Trophoblast cell (in vitro differentiated cells and primary cell): ENCODE data around the gene LHFPL2.
A peak's percentile ranks its signal among the peaks of the same experiment; 100 is the strongest.

ENCODE experiments used
- DNase-seq, 2 donors: peaks; one replicate each; pipeline ENCODE4 v3.0.0-alpha.2; 2016
- H2AFZ ChIP-seq: 2 replicates; pipeline ENCODE4 v1.6.1; 2013; ENCODE audit warnings: low read length, moderate library complexity, mild to moderate bottlenecking; ENCODE audit not compliant: insufficient read depth, poor library complexity
- H2AK5ac ChIP-seq: 2 replicates; pipeline ENCODE4 v1.6.1; 2013; ENCODE audit warnings: mild to moderate bottlenecking, low read length
- H2BK120ac ChIP-seq: 2 replicates; pipeline ENCODE4 v1.6.1; 2013; ENCODE audit warnings: low read length, mild to moderate bottlenecking, moderate library complexity; ENCODE audit not compliant: insufficient read depth, poor library complexity
- H2BK12ac ChIP-seq: 2 replicates; pipeline ENCODE4 v1.6.1; 2013; ENCODE audit warnings: mild to moderate bottlenecking, low read length, moderate library complexity
- H2BK5ac ChIP-seq: 2 replicates; pipeline ENCODE4 v1.6.1; 2013; ENCODE audit warnings: low read length, low read depth, moderate library complexity, mild to moderate bottlenecking; ENCODE audit not compliant: poor library complexity
- H3K14ac ChIP-seq: 2 replicates; pipeline ENCODE4 v1.6.1; 2013; ENCODE audit warnings: mild to moderate bottlenecking, low read length
- H3K18ac ChIP-seq: 2 replicates; pipeline ENCODE4 v1.6.1; 2013; ENCODE audit warnings: mild to moderate bottlenecking, low read length
- H3K23ac ChIP-seq: 2 replicates; pipeline ENCODE4 v1.6.1; 2013; ENCODE audit warnings: low read length
- H3K27ac ChIP-seq: 2 replicates; pipeline ENCODE4 v1.5.1; 2013; ENCODE audit warnings: low read depth, mild to moderate bottlenecking, inconsistent platforms, low read length, moderate library complexity
- H3K27me3 ChIP-seq: 2 replicates; pipeline ENCODE4 v1.6.1; 2013; ENCODE audit warnings: inconsistent platforms, mild to moderate bottlenecking, low read length, moderate library complexity; ENCODE audit not compliant: insufficient read depth
- H3K36me3 ChIP-seq, 2 experiments: 1 replicate in 1 of 2; 2 replicates in 1 of 2; pipeline ENCODE4 v1.6.1; 2013; ENCODE audit warnings: low read length in 2 of 2, mild to moderate bottlenecking in 2 of 2, moderate library complexity in 1 of 2; ENCODE audit not compliant: insufficient read depth in 2 of 2, control insufficient read depth in 1 of 2
- H3K4ac ChIP-seq: 2 replicates; pipeline ENCODE4 v1.6.1; 2013; ENCODE audit warnings: low read depth, mild to moderate bottlenecking, low read length, moderate library complexity
- H3K4me1 ChIP-seq, 2 experiments: 1 replicate in 1 of 2; 2 replicates in 1 of 2; pipeline ENCODE4 v1.6.1; 2013; ENCODE audit warnings: low read length in 2 of 2, mild to moderate bottlenecking in 2 of 2, moderate library complexity in 1 of 2; ENCODE audit not compliant: insufficient read depth in 2 of 2, control insufficient read depth in 1 of 2
- H3K4me2 ChIP-seq: 2 replicates; pipeline ENCODE4 v1.6.1; 2013; ENCODE audit warnings: inconsistent platforms, mild to moderate bottlenecking, low read length, moderate library complexity
- H3K4me3 ChIP-seq: 2 replicates; pipeline ENCODE4 v1.5.1; 2013; ENCODE audit warnings: mild to moderate bottlenecking, low read depth, low read length, inconsistent platforms
- H3K79me1 ChIP-seq: one replicate; pipeline ENCODE4 v1.6.1; 2013; ENCODE audit warnings: low read length
- H3K79me2 ChIP-seq: 2 replicates; pipeline ENCODE4 v1.6.1; 2013; ENCODE audit warnings: low read length, mild to moderate bottlenecking; ENCODE audit not compliant: control insufficient read depth, insufficient read depth, poor library complexity
- H3K9ac ChIP-seq: 2 replicates; pipeline ENCODE4 v1.6.1; 2013; ENCODE audit warnings: mild to moderate bottlenecking, low read length
- H3K9me3 ChIP-seq: 2 replicates; pipeline ENCODE4 v1.6.1; 2013; ENCODE audit warnings: low read depth, mild to moderate bottlenecking, control low read depth, inconsistent platforms, low read length; ENCODE audit not compliant: insufficient read depth
- H4K12ac ChIP-seq: 2 replicates; pipeline ENCODE4 v1.6.1; 2013; ENCODE audit warnings: low read depth, mild to moderate bottlenecking, low read length, moderate library complexity
- H4K8ac ChIP-seq: 2 replicates; pipeline ENCODE4 v1.6.1; 2013; ENCODE audit warnings: low read depth, mild to moderate bottlenecking, low read length, moderate library complexity
- H4K91ac ChIP-seq: one replicate; pipeline ENCODE4 v1.6.1; 2013; ENCODE audit warnings: low read depth, mild to moderate bottlenecking, low read length, moderate library complexity
- WGBS: extraction: QIAGEN DNeasy Blood & Tissue Kit; methylation state at CpG from one replicate; pipeline ENCODE4 v1.1.7; 2013; ENCODE audit warnings: missing lambda C conversion rate; ENCODE audit not compliant: insufficient read length, insufficient coverage; ENCODE audit errors: extremely low coverage; 5-methylcytosine and 5-hydroxymethylcytosine counted together

Gene LHFPL2

GRCh38 chr5:78544561-78545201 is 103.9 kb downstream of the LHFPL2 start:
- Histone ChIP-seq H3K27ac (no peak overlapping the region), H4K8ac (no peak overlapping the region), H3K9me3 (no peaks in the 10 kb centered on the region), H4K12ac (no peak overlapping the region), H3K9ac (no peak overlapping the region), H4K91ac (no peak overlapping the region), H3K36me3 (peaks cover 4 to 7% of the 10 kb centered on the region in 2 experiments), H2AK5ac (no peak overlapping the region), H2BK120ac (no peak overlapping the region), H3K18ac (no peak overlapping the region), H3K4me3 (no peak overlapping the region), H3K4ac (no peak overlapping the region), H3K14ac (no peak overlapping the region), H3K4me1 (peaks cover 4 to 11% of the 10 kb centered on the region in 2 experiments), H3K27me3 (no peaks in the 10 kb centered on the region), H2BK5ac (no peak overlapping the region), H2AFZ (no peak overlapping the region), H3K4me2 (no peak overlapping the region), H3K23ac (no peak overlapping the region), H2BK12ac (no peak overlapping the region), H3K79me2 (peaks cover 4% of the 10 kb centered on the region), H3K79me1 (no peaks in the 10 kb centered on the region)
- no peak for DNase-seq
- no CpG with 5 or more reads among the region's 14 CpGs for WGBS

GRCh38 chr5:78543916-78544315 is 104.7 kb downstream of the LHFPL2 start:
- WGBS = no CpG with 5 or more reads among the region's 1 CpG
- Histone ChIP-seq H3K23ac (no peak overlapping the region), H2AK5ac (no peak overlapping the region), H3K14ac (no peak overlapping the region), H2BK120ac (no peak overlapping the region), H2AFZ (no peak overlapping the region), H3K36me3 (peaks cover 4 to 7% of the 10 kb centered on the region in 2 experiments), H4K91ac (no peak overlapping the region), H3K4me1 (peaks cover 4 to 11% of the 10 kb centered on the region in 2 experiments), H3K4me3 (no peak overlapping the region), H3K9ac (no peak overlapping the region), H3K4ac (no peak overlapping the region), H3K4me2 (no peak overlapping the region), H4K8ac (no peak overlapping the region), H2BK5ac (no peak overlapping the region), H4K12ac (no peak overlapping the region), H3K18ac (no peak overlapping the region), H3K79me1 (no peaks in the 10 kb centered on the region), H3K9me3 (no peaks in the 10 kb centered on the region), H2BK12ac (no peak overlapping the region), H3K79me2 (peaks cover 2% of the 10 kb centered on the region), H3K27ac (no peak overlapping the region), H3K27me3 (no peaks in the 10 kb centered on the region)
- no peak for DNase-seq

GRCh38 chr5:78543292-78543691 is 105.3 kb downstream of the LHFPL2 start:
- no peak overlapping the region for H2BK120ac ChIP-seq
- H3K14ac ChIP-seq = no peak overlapping the region
- no peak overlapping the region for H3K23ac ChIP-seq
- H3K4me1 ChIP-seq = peaks cover 4 to 11% of the 10 kb centered on the region in 2 experiments
- no peak for DNase-seq
- no peak overlapping the region for H4K8ac ChIP-seq
- H3K27me3 ChIP-seq = no peaks in the 10 kb centered on the region
- no peak overlapping the region for H2BK5ac ChIP-seq
- no peak overlapping the region for H2AK5ac ChIP-seq
- no peak overlapping the region for H3K4me3 ChIP-seq
- H3K9me3 ChIP-seq = no peaks in the 10 kb centered on the region
- peak overlapping the region; percentile 34 for H3K18ac ChIP-seq
- no CpG with 5 or more reads among the region's 4 CpGs for WGBS
- H3K36me3 ChIP-seq = peaks cover 4 to 7% of the 10 kb centered on the region in 2 experiments
- H3K9ac ChIP-seq = no peak overlapping the region
- H3K79me1 ChIP-seq = no peaks in the 10 kb centered on the region
- no peak overlapping the region for H4K91ac ChIP-seq
- H2AFZ ChIP-seq = no peak overlapping the region
- peaks cover 2% of the 10 kb centered on the region for H3K79me2 ChIP-seq
- H3K4ac ChIP-seq = no peak overlapping the region
- H2BK12ac ChIP-seq = no peak overlapping the region
- no peak overlapping the region for H3K4me2 ChIP-seq
- H3K27ac ChIP-seq = no peak overlapping the region
- no peak overlapping the region for H4K12ac ChIP-seq

GRCh38 chr5:78542321-78542840 is 106.2 kb downstream of the LHFPL2 start:
- Histone ChIP-seq H3K14ac (no peak overlapping the region), H2AFZ (no peak overlapping the region), H3K23ac (no peak overlapping the region), H3K9ac (no peak overlapping the region), H2BK120ac (no peak overlapping the region), H3K4ac (no peak overlapping the region), H2BK12ac (no peak overlapping the region), H3K9me3 (no peaks in the 10 kb centered on the region), H3K27me3 (no peaks in the 10 kb centered on the region), H4K12ac (no peak overlapping the region), H3K4me2 (no peak overlapping the region), H4K8ac (no peak overlapping the region), H3K18ac (peak overlapping the region; percentile 31), H4K91ac (no peak overlapping the region), H2AK5ac (no peak overlapping the region), H3K79me2 (no peaks in the 10 kb centered on the region), H3K36me3 (peaks cover 0 to 4% of the 10 kb centered on the region in 2 experiments), H3K79me1 (no peaks in the 10 kb centered on the region), H3K4me3 (no peak overlapping the region), H2BK5ac (no peak overlapping the region), H3K27ac (no peak overlapping the region), H3K4me1 (peaks cover 4 to 8% of the 10 kb centered on the region in 2 experiments)
- no CpG with 5 or more reads among the region's 6 CpGs for WGBS
- DNase-seq = no peak
